HAP-1 (cell line): ENCODE data around the gene ITIH3.

ENCODE experiments used
- DNase-seq, 2 experiments: peaks; one replicate each; pipeline ENCODE4 v3.0.0-alpha.2; 2016 to 2020; ENCODE audit warnings: low spot score in 2 of 2
- H3K27me3 ChIP-seq: fragments of 250-450 bp; sonication (Bioruptor Pico); 2 replicates; pipeline ENCODE4 v1.5.1; 2020; ENCODE audit warnings: low read depth, mild to moderate bottlenecking, moderate library complexity
- H3K36me3 ChIP-seq: fragments of 250-450 bp; sonication (Bioruptor Pico); replicated peaks from 2 replicates; pipeline ENCODE4 v1.5.1; 2020; ENCODE audit warnings: mild to moderate bottlenecking
- H3K4me1 ChIP-seq: fragments of 250-450 bp; sonication (Bioruptor Pico); 2 replicates; pipeline ENCODE4 v1.5.1; 2020; ENCODE audit warnings: mild to moderate bottlenecking
- H3K4me3 ChIP-seq: fragments of 250-450 bp; sonication (Bioruptor Pico); 2 replicates; pipeline ENCODE4 v1.5.1; 2020; ENCODE audit warnings: mild to moderate bottlenecking, moderate library complexity
- H3K9me3 ChIP-seq: fragments of 250-450 bp; sonication (Bioruptor Pico); 2 replicates; pipeline ENCODE4 v1.5.1; 2020; ENCODE audit warnings: mild to moderate bottlenecking, moderate library complexity
- in situ Hi-C: fragments of 300-500 bp; cut with MboI; formaldehyde crosslinking; loops from 3 replicates; pipeline ENCODE4 v1.14.3; 2020; ENCODE audit warnings: low sequenced_read_pairs, inconsistent platforms, mixed read lengths

Gene ITIH3, protein sequence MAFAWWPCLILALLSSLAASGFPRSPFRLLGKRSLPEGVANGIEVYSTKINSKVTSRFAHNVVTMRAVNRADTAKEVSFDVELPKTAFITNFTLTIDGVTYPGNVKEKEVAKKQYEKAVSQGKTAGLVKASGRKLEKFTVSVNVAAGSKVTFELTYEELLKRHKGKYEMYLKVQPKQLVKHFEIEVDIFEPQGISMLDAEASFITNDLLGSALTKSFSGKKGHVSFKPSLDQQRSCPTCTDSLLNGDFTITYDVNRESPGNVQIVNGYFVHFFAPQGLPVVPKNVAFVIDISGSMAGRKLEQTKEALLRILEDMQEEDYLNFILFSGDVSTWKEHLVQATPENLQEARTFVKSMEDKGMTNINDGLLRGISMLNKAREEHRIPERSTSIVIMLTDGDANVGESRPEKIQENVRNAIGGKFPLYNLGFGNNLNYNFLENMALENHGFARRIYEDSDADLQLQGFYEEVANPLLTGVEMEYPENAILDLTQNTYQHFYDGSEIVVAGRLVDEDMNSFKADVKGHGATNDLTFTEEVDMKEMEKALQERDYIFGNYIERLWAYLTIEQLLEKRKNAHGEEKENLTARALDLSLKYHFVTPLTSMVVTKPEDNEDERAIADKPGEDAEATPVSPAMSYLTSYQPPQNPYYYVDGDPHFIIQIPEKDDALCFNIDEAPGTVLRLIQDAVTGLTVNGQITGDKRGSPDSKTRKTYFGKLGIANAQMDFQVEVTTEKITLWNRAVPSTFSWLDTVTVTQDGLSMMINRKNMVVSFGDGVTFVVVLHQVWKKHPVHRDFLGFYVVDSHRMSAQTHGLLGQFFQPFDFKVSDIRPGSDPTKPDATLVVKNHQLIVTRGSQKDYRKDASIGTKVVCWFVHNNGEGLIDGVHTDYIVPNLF

DNA sequence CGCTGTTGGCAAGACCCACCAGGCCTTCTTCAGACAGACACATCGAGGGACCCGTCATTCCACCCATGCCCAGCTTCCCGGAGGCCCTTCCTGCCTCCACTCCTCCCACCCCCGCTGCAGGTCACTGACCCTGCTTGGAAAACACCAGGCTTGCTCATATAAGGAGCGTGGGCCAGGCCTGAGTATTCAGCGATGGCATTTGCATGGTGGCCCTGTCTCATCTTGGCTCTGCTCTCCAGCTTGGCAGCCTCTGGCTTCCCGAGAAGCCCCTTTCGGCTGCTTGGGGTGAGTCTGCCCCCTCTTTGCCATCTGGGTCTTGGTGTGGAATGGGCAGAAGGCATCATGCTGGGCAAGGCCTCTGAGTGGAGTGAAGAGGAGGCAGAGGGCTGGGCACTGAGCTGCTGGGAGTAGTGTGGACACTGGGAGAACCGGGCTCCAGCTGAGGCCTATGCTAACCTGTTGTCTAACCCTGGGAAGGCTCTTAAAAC, at the start of gene ITIH3:
Gene ITIH3, plus strand, starts transcription at position 185 of the 488 bp plus-strand sequence. Its CDS starts 8 bp downstream, at position 193.
- H3K4me1 ChIP-seq = no peaks in the 10 kb centered on the region
- H3K27me3 ChIP-seq = no peaks in the 10 kb centered on the region
- no peak for DNase-seq
- no peak within 1 kb of the TSS for H3K4me3 ChIP-seq
- H3K9me3 ChIP-seq = no peaks in the 10 kb centered on the region
- in situ Hi-C loops = no loop called here
- H3K36me3 ChIP-seq = no peaks in the 10 kb centered on the region

- Histone ChIP-seq H3K27me3 (no peaks in the 10 kb centered on the region), H3K9me3 (no peaks in the 10 kb centered on the region), H3K4me3 (no peak overlapping the region), H3K36me3 (peaks cover 49% of the 10 kb centered on the region), H3K4me1 (no peaks in the 10 kb centered on the region)
- no peak for DNase-seq
- in situ Hi-C loops = no loop called here
Observed at GRCh38 chr3:52752045-52752660, 42.4 kb upstream of the ITIH3 start.

GRCh38 chr3:52754373-52754772, 40.2 kb upstream of the ITIH3 start:
- no peak for DNase-seq
- H3K4me1 ChIP-seq = no peaks in the 10 kb centered on the region
- no peak overlapping the region for H3K4me3 ChIP-seq
- no peaks in the 10 kb centered on the region for H3K27me3 ChIP-seq
- H3K36me3 ChIP-seq = peaks cover 40% of the 10 kb centered on the region
- no peaks in the 10 kb centered on the region for H3K9me3 ChIP-seq
- in situ Hi-C loops = no loop called here

GRCh38 chr3:52756141-52756540, 38.5 kb upstream of the ITIH3 start:
- no peaks in the 10 kb centered on the region for H3K4me1 ChIP-seq
- H3K27me3 ChIP-seq = no peaks in the 10 kb centered on the region
- DNase-seq = no peak
- H3K36me3 ChIP-seq = peaks cover 33% of the 10 kb centered on the region
- no peak overlapping the region for H3K4me3 ChIP-seq
- no peaks in the 10 kb centered on the region for H3K9me3 ChIP-seq
- in situ Hi-C loops = no loop called here

DNA sequence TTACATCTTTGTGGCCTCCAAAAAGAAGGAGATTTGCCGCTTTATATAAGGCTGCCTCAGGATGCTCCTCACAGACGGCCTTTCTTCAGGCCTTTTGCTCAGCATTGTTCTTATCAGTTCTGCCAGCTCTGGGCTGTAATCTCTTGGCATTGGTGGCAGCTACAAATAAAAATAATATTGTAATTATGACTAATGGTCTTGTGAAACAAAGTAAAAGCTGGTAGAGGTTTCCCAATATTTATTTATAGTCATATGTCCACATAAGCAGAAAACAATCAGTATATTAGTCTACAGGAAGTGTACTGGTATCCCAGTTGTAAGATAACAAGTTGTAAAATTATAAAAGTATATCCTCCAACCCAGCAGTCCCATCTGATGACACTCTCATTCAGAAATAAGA, 31.1 kb upstream of the ITIH3 start:
- no peak for DNase-seq
- H3K4me3 ChIP-seq = no peak overlapping the region
- no peaks in the 10 kb centered on the region for H3K9me3 ChIP-seq
- in situ Hi-C loops = no loop called here
- H3K27me3 ChIP-seq = no peaks in the 10 kb centered on the region
- no peaks in the 10 kb centered on the region for H3K4me1 ChIP-seq
- H3K36me3 ChIP-seq = peaks cover 47% of the 10 kb centered on the region

DNA sequence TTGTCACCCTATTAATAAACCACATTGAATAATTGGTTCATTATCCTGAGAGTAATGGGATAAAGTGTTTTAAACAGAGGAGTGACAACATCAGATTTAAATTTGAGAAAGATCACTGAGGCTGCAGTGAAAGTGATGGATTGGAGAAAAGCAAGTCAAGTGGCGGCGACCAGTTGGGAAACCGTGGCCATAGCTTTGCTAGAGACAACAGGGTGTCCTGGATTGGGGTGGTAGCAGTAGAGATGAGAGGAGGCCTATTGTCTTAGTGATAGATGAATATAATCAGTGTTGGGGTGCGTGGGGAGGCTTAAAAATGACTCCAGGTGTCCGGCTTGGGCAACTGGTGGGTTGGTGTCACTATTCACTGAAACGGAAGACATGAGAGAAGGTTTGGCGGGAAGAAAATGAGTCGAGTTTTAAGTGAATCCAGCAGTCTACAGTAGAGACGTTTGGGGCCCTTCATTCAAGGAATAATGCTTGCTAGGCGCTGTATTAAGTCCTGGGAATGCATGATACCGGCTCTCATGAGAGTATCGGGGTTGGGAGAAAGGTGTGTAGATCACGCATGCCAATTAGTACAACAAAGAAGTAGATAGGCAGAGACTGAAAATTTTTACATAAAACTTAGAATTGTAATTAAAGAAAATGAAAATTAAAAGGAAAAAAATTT, 24.7 kb upstream of the ITIH3 start:
- Histone ChIP-seq H3K9me3 (no peaks in the 10 kb centered on the region), H3K4me1 (peaks cover 10% of the 10 kb centered on the region), H3K36me3 (peaks cover 12% of the 10 kb centered on the region), H3K4me3 (peak overlapping the region; percentile 91), H3K27me3 (no peaks in the 10 kb centered on the region)
- in situ Hi-C loops = no loop called here
- peak in 1 of 2 experiments; percentile 3 for DNase-seq

GRCh38 chr3:52770496-52771333, 23.9 kb upstream of the ITIH3 start, which contains the start of gene NEK4:
NEK4 (minus strand) TSS chr3:52770940; CDS start chr3:52770746, 194 bp downstream.
- in situ Hi-C loops = no loop called here
- peak within 1 kb of the TSS; percentile 91 for H3K4me3 ChIP-seq
- peak; percentile 90 to 95 for DNase-seq
- H3K36me3 ChIP-seq = peaks cover 8% of the 10 kb centered on the region
- H3K9me3 ChIP-seq = no peaks in the 10 kb centered on the region
- H3K4me1 ChIP-seq = peaks cover 10% of the 10 kb centered on the region
- no peaks in the 10 kb centered on the region for H3K27me3 ChIP-seq

- Histone ChIP-seq H3K36me3 (peaks cover 2% of the 10 kb centered on the region), H3K4me3 (peak overlapping the region; percentile 91), H3K27me3 (no peaks in the 10 kb centered on the region), H3K4me1 (peaks cover 10% of the 10 kb centered on the region), H3K9me3 (no peaks in the 10 kb centered on the region)
- in situ Hi-C loops = no loop called here
- DNase-seq = no peak
Observed at GRCh38 chr3:52771334-52771681, 23.3 kb upstream of the ITIH3 start.

DNA sequence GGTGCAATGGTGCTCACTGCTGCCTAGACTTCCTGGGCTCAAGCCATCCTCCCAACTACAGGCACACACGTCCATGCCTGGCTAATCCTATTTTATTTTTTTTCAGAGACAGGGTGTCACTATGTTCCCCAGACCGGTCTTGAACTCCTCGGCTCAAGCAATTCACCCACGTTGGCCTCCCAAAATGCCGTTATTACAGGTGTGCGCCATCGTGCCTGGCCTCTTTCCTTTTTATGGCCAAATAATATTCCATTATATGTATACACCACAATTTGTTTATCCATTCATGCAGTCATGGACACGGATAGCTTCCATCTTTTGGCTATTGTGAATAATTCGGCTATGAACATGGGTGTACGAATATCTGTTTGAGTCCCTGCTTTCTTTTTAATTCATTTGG, 22.9 kb upstream of the ITIH3 start:
- Histone ChIP-seq H3K4me3 (no peak overlapping the region), H3K9me3 (no peaks in the 10 kb centered on the region), H3K27me3 (no peaks in the 10 kb centered on the region), H3K4me1 (peaks cover 10% of the 10 kb centered on the region), H3K36me3 (no peaks in the 10 kb centered on the region; the same call in 1 of the 2 replicates)
- no peak for DNase-seq
- in situ Hi-C loops = no loop called here

DNA sequence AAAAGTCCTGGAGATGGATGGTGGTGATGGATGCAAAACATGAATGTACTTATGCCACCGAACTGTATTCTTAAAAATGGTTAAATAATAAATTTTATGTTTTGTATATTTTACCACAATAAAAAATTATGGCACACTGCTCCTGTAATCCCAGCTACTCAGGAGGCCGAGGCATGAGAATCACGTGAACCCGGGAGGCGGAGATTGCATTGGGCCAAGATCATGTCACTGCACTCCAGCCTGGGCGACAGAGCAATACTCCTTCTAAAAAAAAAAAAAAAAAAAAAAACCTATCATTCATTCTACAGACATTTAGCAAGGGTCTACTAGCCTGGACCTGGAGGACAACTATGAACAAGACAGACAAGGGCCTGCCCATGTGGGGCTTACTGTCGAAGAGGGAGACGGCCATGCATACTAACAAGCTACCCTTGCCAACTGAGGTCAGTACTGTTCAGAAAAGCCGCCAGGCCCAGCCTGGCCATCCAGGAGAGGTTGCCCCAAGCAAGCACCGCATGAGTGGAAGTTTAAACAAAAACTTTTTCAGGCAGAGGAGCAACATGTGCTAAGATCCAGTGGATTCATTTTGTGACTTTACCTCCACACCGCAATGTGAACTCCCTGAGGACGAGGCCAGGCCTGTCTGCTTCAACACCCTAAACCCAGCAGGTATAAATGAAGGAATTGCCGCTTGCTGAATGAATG, 21.1 kb upstream of the ITIH3 start:
- no peak for DNase-seq
- in situ Hi-C loops = no loop called here
- Histone ChIP-seq H3K9me3 (no peaks in the 10 kb centered on the region), H3K36me3 (no peaks in the 10 kb centered on the region), H3K4me3 (no peak overlapping the region), H3K4me1 (peaks cover 10% of the 10 kb centered on the region), H3K27me3 (no peaks in the 10 kb centered on the region)

DNA sequence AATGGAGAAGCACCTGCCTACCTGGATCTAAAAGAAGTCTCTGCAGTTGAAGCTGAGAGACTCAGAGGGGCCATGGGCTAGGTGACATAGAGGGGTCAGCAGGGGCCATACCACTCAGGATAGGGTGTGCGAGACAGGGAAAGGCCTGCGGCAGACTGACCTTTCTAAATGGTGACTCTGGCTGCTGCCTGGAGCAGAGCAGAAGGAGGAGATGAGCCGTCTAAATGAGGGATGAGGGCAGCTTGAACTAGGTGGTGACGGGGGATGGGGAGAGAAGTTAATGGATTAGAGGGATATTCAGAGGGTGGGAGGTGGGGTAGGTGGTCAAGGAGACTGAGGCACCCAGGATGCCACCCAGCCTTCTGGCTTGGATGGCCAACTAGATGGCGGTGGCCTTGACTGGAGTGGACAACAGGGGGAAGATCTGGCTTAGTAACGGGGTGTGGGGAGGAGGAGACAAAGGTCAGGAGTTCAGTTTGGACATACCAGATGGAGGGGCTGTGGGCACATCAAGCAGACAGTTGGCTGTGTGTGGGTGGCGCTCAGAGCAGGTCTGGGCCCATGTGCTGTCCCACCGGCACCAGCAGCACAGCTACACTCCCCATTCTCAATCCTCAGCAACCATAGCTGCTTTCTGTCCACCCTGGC, 20.4 kb upstream of the ITIH3 start:
- H3K36me3 ChIP-seq = no peaks in the 10 kb centered on the region
- no peak for DNase-seq
- H3K4me1 ChIP-seq = peaks cover 10% of the 10 kb centered on the region
- H3K9me3 ChIP-seq = no peaks in the 10 kb centered on the region
- in situ Hi-C loops = no loop called here
- no peak overlapping the region for H3K4me3 ChIP-seq
- no peaks in the 10 kb centered on the region for H3K27me3 ChIP-seq
